Endothelial cell of umbilical vein (primary cell): ENCODE measurements around the gene SGSH. TPM values are rescaled to one million over a fixed set of nuclear protein-coding genes. Genes with fewer than 3 reads are reported as not detected.

Experiments used
- BruUV-seq: library from RNA; stranded (reverse); fragments of 400-500 nt; replicated peaks from 2 replicates; lab custom pipeline; 2021; lab: Mats Ljungman, UMichigan
- CTCF ChIA-PET: fragments of 300-600, 350-600 bp; sonication (Branson Sonifier 250); formaldehyde crosslinking; loops from one replicate; lab custom pipeline; 2021; ENCODE audit warnings: antibody characterized with exemption, inconsistent platforms; lab: Charles Lee
- POLR2A ChIA-PET: fragments of 300-600, 350-600 bp; sonication (Branson Sonifier 250); formaldehyde crosslinking; loops from one replicate; lab custom pipeline; 2021; ENCODE audit warnings: antibody characterized with exemption, inconsistent platforms; lab: Charles Lee
- DNase-seq: peaks from one replicate; pipeline ENCODE4 v3.0.0-alpha.2; 2011; ENCODE audit warnings: low read depth, low spot score
- FAIRE-seq: peaks from 2 replicates; lab custom pipeline; 2011; peaks lifted over from hg19 to GRCh38; lab: Jason Lieb, UNC
- H2AFZ ChIP-seq: 2 replicates; pipeline ENCODE4 v1.6.0; 2012; ENCODE audit warnings: low read depth, low read length, control low read depth, inconsistent platforms
- H3K27ac ChIP-seq: 2 replicates; pipeline ENCODE4 v1.5.1; 2011; ENCODE audit warnings: low read depth, mild to moderate bottlenecking, control low read depth, low read length, moderate library complexity; ENCODE audit not compliant: insufficient read depth
- H3K27me3 ChIP-seq, 2 experiments: 2 replicates each; pipeline versions ENCODE4 v1.6.0 to v1.6.1; 2011; ENCODE audit warnings: low read length in 2 of 2, mixed read lengths in 1 of 2; ENCODE audit not compliant: control insufficient read depth in 2 of 2, insufficient read depth in 2 of 2
- H3K36me3 ChIP-seq, 2 experiments: 2 replicates in 1 of 2; 3 replicates in 1 of 2; pipeline ENCODE4 v1.5.1; 2011; ENCODE audit warnings: low read length in 2 of 2, mild to moderate bottlenecking in 1 of 2, moderate library complexity in 1 of 2; ENCODE audit not compliant: control insufficient read depth in 2 of 2, insufficient read depth in 2 of 2; ENCODE audit errors: extremely low read depth in 1 of 2
- H3K4me1 ChIP-seq: 3 replicates; pipeline ENCODE4 v1.5.1; 2011; ENCODE audit warnings: mild to moderate bottlenecking, low read length; ENCODE audit not compliant: control insufficient read depth, insufficient read depth; ENCODE audit errors: extremely low read depth
- H3K4me2 ChIP-seq: 2 replicates; pipeline ENCODE4 v1.6.1; 2011; ENCODE audit warnings: low read length, control low read depth, mixed read lengths; ENCODE audit not compliant: insufficient read depth
- H3K4me3 ChIP-seq, 3 experiments: fragments of 200-600 bp in 1 of 3; sonication (generic), shearing (Covaris generic) in 1 of 3; replicated peaks in 1 of 3; 2 replicates each; pipeline ENCODE4 v1.5.1; 2011 to 2016; ENCODE audit warnings: control low read depth in 3 of 3, low read length in 3 of 3, mild to moderate bottlenecking in 2 of 3, inconsistent platforms in 1 of 3, low read depth in 1 of 3, moderate library complexity in 1 of 3; ENCODE audit not compliant: insufficient read depth in 1 of 3
- H3K79me2 ChIP-seq: 2 replicates; pipeline ENCODE4 v1.6.0; 2012; ENCODE audit warnings: low read length, inconsistent platforms; ENCODE audit not compliant: control insufficient read depth, insufficient read depth
- H3K9ac ChIP-seq: replicated peaks from 2 replicates; pipeline ENCODE3; 2011; ENCODE audit warnings: low read length, control low read depth; ENCODE audit not compliant: insufficient read depth; ENCODE audit errors: extremely low read depth
- H3K9me1 ChIP-seq: replicated peaks from 3 replicates; pipeline ENCODE4 v1.6.0; 2011; ENCODE audit warnings: mild to moderate bottlenecking, low read length; ENCODE audit not compliant: control insufficient read depth, insufficient read depth; ENCODE audit errors: extremely low read depth
- H3K9me3 ChIP-seq: replicated peaks from 2 replicates; pipeline ENCODE4 v1.5.1; 2012; ENCODE audit warnings: low read length, inconsistent platforms; ENCODE audit not compliant: control insufficient read depth, insufficient read depth
- H4K20me1 ChIP-seq: replicated peaks from 2 replicates; pipeline ENCODE3; 2011; ENCODE audit warnings: mild to moderate bottlenecking, low read length; ENCODE audit not compliant: control insufficient read depth, insufficient read depth; ENCODE audit errors: extremely low read depth
- EZH2 ChIP-seq: IDR thresholded peaks from 2 replicates; pipeline ENCODE4 v1.6.1; 2012; ENCODE audit warnings: borderline replicate concordance, low read depth, mild to moderate bottlenecking, moderate library complexity, low read length, inconsistent platforms; ENCODE audit not compliant: severe bottlenecking
- FOS ChIP-seq: IDR thresholded peaks from 2 replicates; pipeline ENCODE4 v1.6.1; 2011; ENCODE audit warnings: mild to moderate bottlenecking, low read length, moderate library complexity, borderline replicate concordance; ENCODE audit not compliant: insufficient read depth
- GATA2 ChIP-seq: IDR thresholded peaks from 2 replicates; pipeline ENCODE4 v1.7.0; 2011; ENCODE audit warnings: low read depth, mild to moderate bottlenecking, moderate library complexity, mixed read lengths, low read length; ENCODE audit not compliant: insufficient read length, insufficient read depth
- JUN ChIP-seq: IDR thresholded peaks from 2 replicates; pipeline ENCODE4 v1.6.1; 2011; ENCODE audit warnings: borderline replicate concordance, low read depth; ENCODE audit not compliant: insufficient read length, insufficient read depth
- MAX ChIP-seq: IDR thresholded peaks from 2 replicates; pipeline ENCODE4 v1.6.1; 2011; ENCODE audit not compliant: insufficient read depth, insufficient read length
- MYC ChIP-seq: IDR thresholded peaks from one replicate; pipeline ENCODE4 v1.6.1; 2011; ENCODE audit warnings: mild to moderate bottlenecking, low read depth, low read length
- POLR2A ChIP-seq: IDR thresholded peaks from 2 replicates; pipeline ENCODE4 v1.6.1; 2012; ENCODE audit warnings: low read depth, mild to moderate bottlenecking, control low read depth, low read length
- POLR2AphosphoS5 ChIP-seq: IDR thresholded peaks from 2 replicates; pipeline ENCODE4 v1.6.1; 2012; ENCODE audit warnings: low read depth, mild to moderate bottlenecking, control low read depth, low read length, moderate library complexity; ENCODE audit not compliant: insufficient read depth
- dilution Hi-C: fragments of 300-500 bp; cut with MboI; formaldehyde crosslinking; loops from one replicate; pipeline ENCODE4 v1.15.0; 2019; ENCODE audit warnings: low sequenced_read_pairs; ENCODE audit not compliant: extremely low pct_ligation_motif_present
- intact Hi-C: fragments of 100-400 bp; cut with micrococcal nuclease; formaldehyde crosslinking; loops from one replicate; pipeline ENCODE4 v1.10.0; 2022
- polyA plus RNA-seq, 4 experiments: library from polyadenylated mRNA; depleted of rRNA in 3 of 4; stranded (reverse) in 3 of 4; unstranded in 1 of 4; fragments of >200 nt; gene quantifications; 2 replicates each; pipeline versions ENCODE4 v1.2.1 to v1.2.3, GENCODE V29; 2011 to 2012; ENCODE audit warnings: missing spikeins in 1 of 4
- total RNA-seq: library from RNA; stranded (reverse); gene quantifications from 2 replicates; pipeline ENCODE4 v1.2.3, GENCODE V29; 2021
- TF ChIP-seq, protein P1 (sequence below), 2 donors: IDR thresholded peaks; 1 replicate in 1 of 2; 2 replicates in 1 of 2; pipeline ENCODE4 v1.5.1; 2011; ENCODE audit warnings: low read length in 2 of 2, mild to moderate bottlenecking in 2 of 2, moderate library complexity in 2 of 2, control low read depth in 1 of 2, inconsistent platforms in 1 of 2, low read depth in 1 of 2; ENCODE audit not compliant: insufficient read depth in 1 of 2; ENCODE audit errors: extremely low read depth in 1 of 2

Gene SGSH
- total and polyA plus RNA-seq, 2 donors (not counting 3 experiments of a cell fraction or from before 2014, with no cell fraction given), result 81.4 to 217 TPM

GRCh38 chr17:80219013-80219762 lies 945 bp downstream of the SGSH start:
- dilution Hi-C loops, result no loop called here

More at GRCh38 chr17:80219013-80219762, 945 bp downstream of the SGSH start:
- TF ChIP-seq POLR2AphosphoS5, result no peak
- no peak for TF ChIP-seq MAX
- no peak for TF ChIP-seq POLR2A
- no peak for TF ChIP-seq MYC
- no peak for TF ChIP-seq GATA2
- TF ChIP-seq FOS, result no peak
- no peak for TF ChIP-seq EZH2
- no peak for TF ChIP-seq JUN
- TF ChIP-seq, protein P1, sequence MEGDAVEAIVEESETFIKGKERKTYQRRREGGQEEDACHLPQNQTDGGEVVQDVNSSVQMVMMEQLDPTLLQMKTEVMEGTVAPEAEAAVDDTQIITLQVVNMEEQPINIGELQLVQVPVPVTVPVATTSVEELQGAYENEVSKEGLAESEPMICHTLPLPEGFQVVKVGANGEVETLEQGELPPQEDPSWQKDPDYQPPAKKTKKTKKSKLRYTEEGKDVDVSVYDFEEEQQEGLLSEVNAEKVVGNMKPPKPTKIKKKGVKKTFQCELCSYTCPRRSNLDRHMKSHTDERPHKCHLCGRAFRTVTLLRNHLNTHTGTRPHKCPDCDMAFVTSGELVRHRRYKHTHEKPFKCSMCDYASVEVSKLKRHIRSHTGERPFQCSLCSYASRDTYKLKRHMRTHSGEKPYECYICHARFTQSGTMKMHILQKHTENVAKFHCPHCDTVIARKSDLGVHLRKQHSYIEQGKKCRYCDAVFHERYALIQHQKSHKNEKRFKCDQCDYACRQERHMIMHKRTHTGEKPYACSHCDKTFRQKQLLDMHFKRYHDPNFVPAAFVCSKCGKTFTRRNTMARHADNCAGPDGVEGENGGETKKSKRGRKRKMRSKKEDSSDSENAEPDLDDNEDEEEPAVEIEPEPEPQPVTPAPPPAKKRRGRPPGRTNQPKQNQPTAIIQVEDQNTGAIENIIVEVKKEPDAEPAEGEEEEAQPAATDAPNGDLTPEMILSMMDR (IDR thresholded peaks at IDR 0.05; ENCODE audit: extremely low read depth in 1 of 2, insufficient read depth in 1 of 2, low read depth in 1 of 2, low read length in 2 of 2), result no peak
- no peaks in the 10 kb centered on the region for H3K9me3 ChIP-seq
- FAIRE-seq (peak; percentile 90), DNase-seq (peak; percentile 55)
- CTCF ChIA-PET, result interaction anchor here (1.0 to 2.3 kb wide), 4 partner anchors 10 to 23 kb away, joined by 3 to 8 read pairs (median 3); no protein-coding TSS in a partner anchor
- no peaks in the 10 kb centered on the region for H3K9me1 ChIP-seq
- peaks cover 3 to 18% of the 10 kb centered on the region in 2 experiments for H3K36me3 ChIP-seq
- H3K9ac ChIP-seq, result peak overlapping the region; percentile 79
- POLR2A ChIA-PET, result no interaction called here
- intact Hi-C loops, result loop anchor here (1.0 kb wide), 1 partner anchor 72 kb away; the partner anchor contains the start of gene EIF4A3
- peak overlapping the region; percentile 72 for H2AFZ ChIP-seq
- peak overlapping the region; percentile 37 for H3K27ac ChIP-seq
- H3K79me2 ChIP-seq, result peaks cover 11% of the 10 kb centered on the region
- H3K4me2 ChIP-seq, result peak overlapping the region; percentile 64
- H3K27me3 ChIP-seq, result no peaks in the 10 kb centered on the region
- no peaks in the 10 kb centered on the region for H4K20me1 ChIP-seq
- no TSS peak for BruUV-seq
- peak overlapping the region; percentile 17 to 83 (median 65) for H3K4me3 ChIP-seq
- H3K4me1 ChIP-seq, result peaks cover 13% of the 10 kb centered on the region
